Measurements from ENCODE around the gene CLEC19A. TPM values are rescaled to one million over a fixed set of nuclear protein-coding genes. Genes with fewer than 3 reads are reported as not detected.

The CLEC19A gene
- 0.08 to 0.37 TPM (median 0.09 TPM) in 5 replicates for total RNA-seq (2022; extraction: Qiagen RNA extraction)

GRCh38 chr16:19285431-19285830 is at the start of gene CLEC19A:
Gene CLEC19A (plus strand): TSS chr16:19285731. CDS start chr16:19285852, 121 bp downstream.

Other genes starting within 250 kb of the CLEC19A start
- 22.6 to 26.4 TPM (median 23.4 TPM) in 5 replicates for gene COQ7, start 218.1 kb upstream of the CLEC19A start, total RNA-seq (2022; extraction: Qiagen RNA extraction)
- gene ITPRIPL2, start 171.8 kb upstream of the CLEC19A start, total RNA-seq (2022; extraction: Qiagen RNA extraction) = 12.8 to 15.9 TPM (median 15.6 TPM) in 5 replicates
- 10.1 to 12.1 TPM (median 11.8 TPM) in 5 replicates for gene SYT17, start 117.5 kb upstream of the CLEC19A start, total RNA-seq (2022; extraction: Qiagen RNA extraction)
- gene TMC5, start 132.2 kb downstream of the CLEC19A start, total RNA-seq (2022; extraction: Qiagen RNA extraction) = 4.2 to 6.8 TPM (median 4.5 TPM) in 5 replicates
- 64.6 to 74.4 TPM (median 71.8 TPM) in 5 replicates for gene GDE1, start 236.4 kb downstream of the CLEC19A start, total RNA-seq (2022; extraction: Qiagen RNA extraction)
- gene CCP110, start 238.2 kb downstream of the CLEC19A start, total RNA-seq (2022; extraction: Qiagen RNA extraction) = 6.2 to 8.6 TPM (median 7.5 TPM) in 5 replicates

Measured in A549 treated with AZD2906 at 1 μM for 4 hours (cell line).